Measurements from ENCODE around the gene MACROD1.

DNA sequence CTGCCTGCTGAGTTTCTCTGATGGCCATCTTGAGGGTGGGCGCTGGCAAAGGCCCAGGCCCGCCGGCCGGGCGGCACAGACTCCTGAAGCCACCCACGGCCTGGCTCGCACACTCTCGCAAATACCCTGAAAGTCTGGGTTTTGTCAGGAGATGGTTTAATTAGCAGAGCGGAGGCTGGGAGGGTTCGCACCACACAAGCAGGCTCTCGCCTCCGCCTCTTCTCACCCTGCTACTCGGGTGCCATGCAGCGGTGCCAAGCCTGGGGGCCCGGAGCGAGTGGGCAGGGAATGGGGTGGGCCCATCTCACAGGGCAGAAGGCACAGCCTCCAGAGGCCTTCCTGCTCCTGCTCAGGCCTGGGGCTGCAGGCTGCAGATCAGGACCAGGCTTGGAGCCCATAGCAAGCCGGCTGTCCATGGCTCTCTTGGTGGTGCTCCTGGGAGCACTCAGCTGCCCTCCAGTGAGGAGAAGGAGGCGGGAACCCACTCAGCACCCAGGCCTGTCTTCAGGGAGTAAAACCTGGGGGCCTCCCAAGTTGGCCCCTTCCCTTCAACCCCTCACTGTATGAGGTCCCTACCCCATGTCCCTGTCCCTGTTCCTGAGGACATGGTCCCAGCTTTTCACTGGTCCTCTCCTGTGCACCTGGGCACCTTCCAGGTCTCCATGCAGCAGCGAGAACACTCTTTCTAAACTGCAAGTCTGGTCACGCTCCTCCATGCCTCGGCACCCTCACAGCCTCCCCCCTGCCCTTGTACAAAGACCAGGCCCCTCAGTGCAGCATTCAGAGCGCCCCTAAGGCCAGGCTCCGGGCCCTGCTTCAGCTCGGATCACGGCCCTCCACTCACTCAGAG, 68.2 kb downstream of the MACROD1 start:
- TF ChIP-seq POLR2AphosphoS5 (IDR thresholded peaks at IDR 0.05; ENCODE audit: low read depth, low read length) (no peak), TAF1 (IDR thresholded peaks at IDR 0.05; ENCODE audit: low read depth, low read length) (no peak), POLR2A (IDR thresholded peaks at IDR 0.05; ENCODE audit: low read depth, low read length) (no peak)
